Ureter (tissue), 1 donor: Measurements from ENCODE around the gene PLGRKT. TPM values are rescaled to one million over a fixed set of nuclear protein-coding genes. Genes with fewer than 3 reads are reported as not detected.
"Not testable (repeated sequence)": the region's sequence is repeated elsewhere in the genome, so short reads cannot be mapped to it uniquely, and the experiment has no call there.

Source experiments
- DNase-seq: peaks from one replicate; pipeline ENCODE4 v3.0.0-alpha.2; 2020; ENCODE audit warnings: low spot score
- total RNA-seq: library from RNA; stranded (reverse); gene quantifications from one replicate; pipeline ENCODE4 v1.2.4, GENCODE V29; 2023
- donor health status: DM: yes; HTN: yes; CAD: no.

PLGRKT gene
- total RNA-seq, 1 donor from 2014 or later, result 23.5 TPM

- DNase-seq, result not testable (repeated sequence)
Observed at GRCh38 chr9:5432890-5433289, 4.8 kb downstream of the PLGRKT start.

GRCh38 chr9:5430912-5431311, 6.8 kb downstream of the PLGRKT start:
- no peak for DNase-seq

- DNase-seq, result no peak
Observed at GRCh38 chr9:5429873-5430564, 7.7 kb downstream of the PLGRKT start.

- DNase-seq, result no peak
Observed at GRCh38 chr9:5428794-5429528, 8.8 kb downstream of the PLGRKT start.

GRCh38 chr9:5428172-5428571, 9.6 kb downstream of the PLGRKT start:
- DNase-seq, result no peak

GRCh38 chr9:5427005-5427404, 10.7 kb downstream of the PLGRKT start:
- no peak for DNase-seq

- no peak for DNase-seq
Observed at GRCh38 chr9:5425006-5425628, 12.6 kb downstream of the PLGRKT start.

GRCh38 chr9:5422276-5422675, 15.4 kb downstream of the PLGRKT start:
- no peak for DNase-seq

- DNase-seq, result no peak
Observed at GRCh38 chr9:5421163-5421562, 16.6 kb downstream of the PLGRKT start.

GRCh38 chr9:5419987-5420386, 17.7 kb downstream of the PLGRKT start:
- no peak for DNase-seq

- DNase-seq, result no peak
Observed at GRCh38 chr9:5418481-5418880, 19.2 kb downstream of the PLGRKT start.

- no peak for DNase-seq
Observed at GRCh38 chr9:5416953-5417352, 20.8 kb downstream of the PLGRKT start.

GRCh38 chr9:5408596-5408995, 29.1 kb downstream of the PLGRKT start:
- no peak for DNase-seq

- DNase-seq, result no peak
Observed at GRCh38 chr9:5402217-5402616, 35.5 kb downstream of the PLGRKT start.

GRCh38 chr9:5397547-5397946, 40.2 kb downstream of the PLGRKT start:
- not testable (repeated sequence) for DNase-seq

GRCh38 chr9:5395428-5395827, 42.3 kb downstream of the PLGRKT start:
- no peak for DNase-seq

GRCh38 chr9:5393976-5394375, 43.7 kb downstream of the PLGRKT start:
- not testable (repeated sequence) for DNase-seq

GRCh38 chr9:5393497-5393896, 44.2 kb downstream of the PLGRKT start:
- no peak for DNase-seq

GRCh38 chr9:5392285-5392684, 45.4 kb downstream of the PLGRKT start:
- DNase-seq, result no peak

- no peak for DNase-seq
Observed at GRCh38 chr9:5389109-5389732, 48.5 kb downstream of the PLGRKT start.

- DNase-seq, result no peak
Observed at GRCh38 chr9:5388026-5388819, 49.5 kb downstream of the PLGRKT start.

GRCh38 chr9:5384436-5384835, 53.3 kb downstream of the PLGRKT start:
- DNase-seq, result no peak
